ENCODE measurements around the gene MYO9B.

- TF ChIP-seq CTCF (conservative IDR thresholded peaks at IDR 0.05; ENCODE audit: low read length) (no peak), EZH2phosphoT487 (IDR thresholded peaks at IDR 0.05; ENCODE audit: borderline replicate concordance) (no peak)
Observed at GRCh38 chr19:17156947-17157302, 81.3 kb downstream of the MYO9B start.
